GM23338 (cell line): ENCODE measurements around the gene ANAPC2. TPM values are rescaled to one million over a fixed set of nuclear protein-coding genes. Genes with fewer than 3 reads are reported as not detected.

Experiments
- ATAC-seq: fragments of 200-7000 bp; cut with Tn5 transposase; 3 replicates; pipeline ENCODE4 v1.9.1; 2020
- DNase-seq: peaks from one replicate; pipeline ENCODE4 v3.0.0-alpha.2; 2015; ENCODE audit warnings: low spot score
- H2AFZ ChIP-seq: fragments of 200-600 bp; sonication (generic); 2 replicates; pipeline ENCODE4 v1.8.0; 2016; ENCODE audit warnings: antibody characterized with exemption, mild to moderate bottlenecking, moderate library complexity
- H3F3A ChIP-seq: fragments of 200-600 bp; sonication (generic); replicated peaks from 2 replicates; pipeline ENCODE4 v1.8.0; 2017; ENCODE audit warnings: antibody characterized with exemption, mixed run types, low read depth
- H3K27ac ChIP-seq: fragments of 200-600 bp; sonication (generic); 2 replicates; pipeline ENCODE4 v1.6.1; 2016; ENCODE audit warnings: low read depth
- H3K27me3 ChIP-seq: fragments of 200-600 bp; sonication (generic); 2 replicates; pipeline ENCODE4 v1.8.0; 2016; ENCODE audit warnings: mild to moderate bottlenecking, mixed run types, moderate library complexity; ENCODE audit not compliant: insufficient read depth
- H3K36me3 ChIP-seq: fragments of 200-600 bp; sonication (generic); 2 replicates; pipeline ENCODE4 v1.8.0; 2016; ENCODE audit warnings: mild to moderate bottlenecking; ENCODE audit not compliant: insufficient read depth
- H3K4me1 ChIP-seq: fragments of 200-600 bp; sonication (generic); 2 replicates; pipeline ENCODE4 v1.8.0; 2016; ENCODE audit warnings: mild to moderate bottlenecking, moderate library complexity; ENCODE audit not compliant: insufficient read depth
- H3K4me2 ChIP-seq: fragments of 200-600 bp; sonication (generic); 2 replicates; pipeline ENCODE4 v1.7.1; 2017; ENCODE audit warnings: mixed run types
- H3K4me3 ChIP-seq: fragments of 200-600 bp; sonication (generic); 2 replicates; pipeline ENCODE4 v1.6.1; 2016; ENCODE audit warnings: mixed run types
- H3K79me2 ChIP-seq: fragments of 200-600 bp; sonication (generic); replicated peaks from 2 replicates; pipeline ENCODE4 v1.8.0; 2017; ENCODE audit warnings: mild to moderate bottlenecking; ENCODE audit not compliant: insufficient read depth
- H3K9me2 ChIP-seq: fragments of 200-600 bp; sonication (generic); 2 replicates; pipeline ENCODE4 v1.8.0; 2017; ENCODE audit not compliant: insufficient read depth
- H4K20me1 ChIP-seq: fragments of 200-600 bp; sonication (generic); replicated peaks from 2 replicates; pipeline ENCODE4 v1.8.0; 2017; ENCODE audit warnings: mild to moderate bottlenecking; ENCODE audit not compliant: insufficient read depth
- H3K27ac Mint-ChIP-seq: 2 replicates; pipeline ENCODE4 v1.8.0; 2020; ENCODE audit warnings: inconsistent platforms, mild to moderate bottlenecking, moderate library complexity, mixed read lengths
- H3K27me3 Mint-ChIP-seq: 3 replicates; pipeline ENCODE4 v1.8.0; 2022; ENCODE audit warnings: low read depth, mild to moderate bottlenecking, moderate library complexity, mixed read lengths, inconsistent platforms; ENCODE audit not compliant: insufficient read depth, poor library complexity
- H3K36me3 Mint-ChIP-seq: 3 replicates; pipeline ENCODE4 v1.8.0; 2021; ENCODE audit warnings: low read depth, mild to moderate bottlenecking, inconsistent platforms, moderate library complexity, mixed read lengths
- H3K4me1 Mint-ChIP-seq: 3 replicates; pipeline ENCODE4 v1.8.0; 2020; ENCODE audit warnings: mild to moderate bottlenecking, inconsistent platforms, mixed read lengths
- H3K4me3 Mint-ChIP-seq: 3 replicates; pipeline ENCODE4 v1.8.0; 2021; ENCODE audit warnings: moderate library complexity, mild to moderate bottlenecking, inconsistent platforms, mixed read lengths
- H3K9me3 Mint-ChIP-seq: 3 replicates; pipeline ENCODE4 v1.8.0; 2020; ENCODE audit warnings: moderate library complexity, mild to moderate bottlenecking, inconsistent platforms, mixed read lengths
- CREB1 ChIP-seq: fragments of 250-450 bp; sonication (Bioruptor Pico); IDR thresholded peaks from 2 replicates; pipeline ENCODE4 v1.5.0; 2020; ENCODE audit warnings: low read depth, mild to moderate bottlenecking, moderate library complexity
- EZH2 ChIP-seq: fragments of 200-600 bp; sonication (generic); IDR thresholded peaks from one replicate; pipeline ENCODE4 v1.8.0; 2017; ENCODE audit warnings: antibody characterized with exemption, mild to moderate bottlenecking, low read depth; ENCODE audit not compliant: unreplicated experiment
- EZH2phosphoT487 ChIP-seq: fragments of 200-600 bp; sonication (generic); IDR thresholded peaks from one replicate; pipeline ENCODE4 v1.8.1; 2018; ENCODE audit warnings: antibody characterized with exemption; ENCODE audit not compliant: unreplicated experiment
- JUNB ChIP-seq: IDR thresholded peaks from one replicate; pipeline ENCODE4 v1.6.1; 2016; ENCODE audit warnings: antibody characterized with exemption; ENCODE audit not compliant: unreplicated experiment
- NANOG ChIP-seq: IDR thresholded peaks from 2 replicates; pipeline ENCODE4 v1.6.1; 2016; ENCODE audit warnings: antibody characterized with exemption, borderline replicate concordance
- POLR2AphosphoS5 ChIP-seq: IDR thresholded peaks from 2 replicates; pipeline ENCODE4 v1.6.1; 2016; ENCODE audit warnings: antibody characterized with exemption, low read depth
- STAT1 ChIP-seq: IDR thresholded peaks from one replicate; pipeline ENCODE4 v1.6.1; 2016; ENCODE audit warnings: antibody characterized with exemption; ENCODE audit not compliant: unreplicated experiment
- ZNF114 ChIP-seq: fragments of 250-450 bp; sonication (Bioruptor Pico); IDR thresholded peaks from 2 replicates; pipeline ENCODE4 v1.5.0; 2020; ENCODE audit warnings: mild to moderate bottlenecking, moderate library complexity
- ZNF331 ChIP-seq: fragments of 250-450 bp; sonication (Bioruptor Pico); IDR thresholded peaks from 2 replicates; pipeline ENCODE4 v1.5.0; 2020; ENCODE audit warnings: low read depth, mild to moderate bottlenecking, moderate library complexity
- ZNF462 ChIP-seq: fragments of 250-450 bp; sonication (Bioruptor Pico); IDR thresholded peaks from 2 replicates; pipeline ENCODE4 v1.5.0; 2020; ENCODE audit warnings: mild to moderate bottlenecking, moderate library complexity
- polyA plus RNA-seq: library from polyadenylated mRNA; unstranded; fragments of >200 nt; fragmentation: Nextera tagmentation; extraction: Ambion mirVana; gene quantifications from 2 replicates; pipeline ENCODE4 v1.2.1, GENCODE V29; 2016
- total RNA-seq: library from RNA; depleted of rRNA; stranded (reverse); fragments of >200 nt; shearing (Covaris generic); gene quantifications from 2 replicates; pipeline ENCODE4 v1.2.3, GENCODE V29; 2014
- TF ChIP-seq, protein P1 (sequence below): IDR thresholded peaks from 2 replicates; pipeline ENCODE4 v1.6.1; 2016; ENCODE audit warnings: antibody characterized with exemption
- TF ChIP-seq, protein P2 (sequence below), 2 experiments: fragments of 200-600 bp in 1 of 2; sonication (generic) in 1 of 2; conservative IDR thresholded peaks; 2 replicates each; pipeline versions ENCODE4 v1.5.1 to v1.6.1; 2016 to 2017; ENCODE audit warnings: antibody characterized with exemption in 2 of 2, low read depth in 2 of 2, mild to moderate bottlenecking in 2 of 2, moderate library complexity in 1 of 2
- TF ChIP-seq, protein P3 (sequence below): IDR thresholded peaks from one replicate; pipeline ENCODE4 v1.6.1; 2018; ENCODE audit warnings: antibody characterized with exemption; ENCODE audit not compliant: unreplicated experiment

The ANAPC2 gene
- total and polyA plus RNA-seq, 2 experiments from 2014 or later, result 16.4 to 42.9 TPM

GRCh38 chr9:137163805-137164204 lies 24.6 kb downstream of the ANAPC2 start:
- no peak overlapping the region for H2AFZ ChIP-seq
- peaks cover 86% of the 10 kb centered on the region for H3K27me3 ChIP-seq
- no peaks in the 10 kb centered on the region; the same call in 1 of the 2 replicates for H3K4me1 ChIP-seq
- DNase-seq, result no peak
- no peaks in the 10 kb centered on the region for H3F3A ChIP-seq
- H3K9me2 ChIP-seq, result no peaks in the 10 kb centered on the region
- Mint-ChIP-seq H3K36me3 (no peaks in the 10 kb centered on the region), H3K27me3 (peaks cover 86% of the 10 kb centered on the region), H3K4me3 (peak overlapping the region; percentile 69), H3K27ac (no peak overlapping the region), H3K4me1 (no peaks in the 10 kb centered on the region; the same call in 2 of the 3 replicates), H3K9me3 (no peaks in the 10 kb centered on the region)
- no peaks in the 10 kb centered on the region for H3K36me3 ChIP-seq
- peak overlapping the region; percentile 62; the same call in 1 of the 2 replicates for H3K4me3 ChIP-seq
- H3K4me2 ChIP-seq, result peak overlapping the region; percentile 82
- no peak for TF ChIP-seq POLR2AphosphoS5
- TF ChIP-seq EZH2, result no peak
- TF ChIP-seq, protein P1, sequence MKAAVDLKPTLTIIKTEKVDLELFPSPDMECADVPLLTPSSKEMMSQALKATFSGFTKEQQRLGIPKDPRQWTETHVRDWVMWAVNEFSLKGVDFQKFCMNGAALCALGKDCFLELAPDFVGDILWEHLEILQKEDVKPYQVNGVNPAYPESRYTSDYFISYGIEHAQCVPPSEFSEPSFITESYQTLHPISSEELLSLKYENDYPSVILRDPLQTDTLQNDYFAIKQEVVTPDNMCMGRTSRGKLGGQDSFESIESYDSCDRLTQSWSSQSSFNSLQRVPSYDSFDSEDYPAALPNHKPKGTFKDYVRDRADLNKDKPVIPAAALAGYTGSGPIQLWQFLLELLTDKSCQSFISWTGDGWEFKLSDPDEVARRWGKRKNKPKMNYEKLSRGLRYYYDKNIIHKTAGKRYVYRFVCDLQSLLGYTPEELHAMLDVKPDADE, result no peak
- no peak for TF ChIP-seq CREB1 (CRISPR knock-in tag)
- TF ChIP-seq, protein P2, sequence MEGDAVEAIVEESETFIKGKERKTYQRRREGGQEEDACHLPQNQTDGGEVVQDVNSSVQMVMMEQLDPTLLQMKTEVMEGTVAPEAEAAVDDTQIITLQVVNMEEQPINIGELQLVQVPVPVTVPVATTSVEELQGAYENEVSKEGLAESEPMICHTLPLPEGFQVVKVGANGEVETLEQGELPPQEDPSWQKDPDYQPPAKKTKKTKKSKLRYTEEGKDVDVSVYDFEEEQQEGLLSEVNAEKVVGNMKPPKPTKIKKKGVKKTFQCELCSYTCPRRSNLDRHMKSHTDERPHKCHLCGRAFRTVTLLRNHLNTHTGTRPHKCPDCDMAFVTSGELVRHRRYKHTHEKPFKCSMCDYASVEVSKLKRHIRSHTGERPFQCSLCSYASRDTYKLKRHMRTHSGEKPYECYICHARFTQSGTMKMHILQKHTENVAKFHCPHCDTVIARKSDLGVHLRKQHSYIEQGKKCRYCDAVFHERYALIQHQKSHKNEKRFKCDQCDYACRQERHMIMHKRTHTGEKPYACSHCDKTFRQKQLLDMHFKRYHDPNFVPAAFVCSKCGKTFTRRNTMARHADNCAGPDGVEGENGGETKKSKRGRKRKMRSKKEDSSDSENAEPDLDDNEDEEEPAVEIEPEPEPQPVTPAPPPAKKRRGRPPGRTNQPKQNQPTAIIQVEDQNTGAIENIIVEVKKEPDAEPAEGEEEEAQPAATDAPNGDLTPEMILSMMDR (conservative IDR thresholded peaks at IDR 0.05; ENCODE audit: low read depth in 2 of 2), result no peak
- TF ChIP-seq EZH2phosphoT487, result no peak
- no peak for TF ChIP-seq ZNF114 (CRISPR knock-in tag)
- TF ChIP-seq, protein P3, sequence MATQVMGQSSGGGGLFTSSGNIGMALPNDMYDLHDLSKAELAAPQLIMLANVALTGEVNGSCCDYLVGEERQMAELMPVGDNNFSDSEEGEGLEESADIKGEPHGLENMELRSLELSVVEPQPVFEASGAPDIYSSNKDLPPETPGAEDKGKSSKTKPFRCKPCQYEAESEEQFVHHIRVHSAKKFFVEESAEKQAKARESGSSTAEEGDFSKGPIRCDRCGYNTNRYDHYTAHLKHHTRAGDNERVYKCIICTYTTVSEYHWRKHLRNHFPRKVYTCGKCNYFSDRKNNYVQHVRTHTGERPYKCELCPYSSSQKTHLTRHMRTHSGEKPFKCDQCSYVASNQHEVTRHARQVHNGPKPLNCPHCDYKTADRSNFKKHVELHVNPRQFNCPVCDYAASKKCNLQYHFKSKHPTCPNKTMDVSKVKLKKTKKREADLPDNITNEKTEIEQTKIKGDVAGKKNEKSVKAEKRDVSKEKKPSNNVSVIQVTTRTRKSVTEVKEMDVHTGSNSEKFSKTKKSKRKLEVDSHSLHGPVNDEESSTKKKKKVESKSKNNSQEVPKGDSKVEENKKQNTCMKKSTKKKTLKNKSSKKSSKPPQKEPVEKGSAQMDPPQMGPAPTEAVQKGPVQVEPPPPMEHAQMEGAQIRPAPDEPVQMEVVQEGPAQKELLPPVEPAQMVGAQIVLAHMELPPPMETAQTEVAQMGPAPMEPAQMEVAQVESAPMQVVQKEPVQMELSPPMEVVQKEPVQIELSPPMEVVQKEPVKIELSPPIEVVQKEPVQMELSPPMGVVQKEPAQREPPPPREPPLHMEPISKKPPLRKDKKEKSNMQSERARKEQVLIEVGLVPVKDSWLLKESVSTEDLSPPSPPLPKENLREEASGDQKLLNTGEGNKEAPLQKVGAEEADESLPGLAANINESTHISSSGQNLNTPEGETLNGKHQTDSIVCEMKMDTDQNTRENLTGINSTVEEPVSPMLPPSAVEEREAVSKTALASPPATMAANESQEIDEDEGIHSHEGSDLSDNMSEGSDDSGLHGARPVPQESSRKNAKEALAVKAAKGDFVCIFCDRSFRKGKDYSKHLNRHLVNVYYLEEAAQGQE, result no peak
- no peak for TF ChIP-seq ZNF331
- no peak for TF ChIP-seq ZNF462 (CRISPR knock-in tag)
- TF ChIP-seq NANOG, result no peak
- TF ChIP-seq JUNB, result no peak
- TF ChIP-seq STAT1, result no peak
- H3K27ac ChIP-seq, result no peak overlapping the region
- H4K20me1 ChIP-seq, result no peaks in the 10 kb centered on the region
- no peaks in the 10 kb centered on the region for H3K79me2 ChIP-seq
- ATAC-seq, result no peak
